Nucleus accumbens (tissue), 56 donors: ENCODE data around the gene ZNF148.
"Not testable (repeated sequence)": the region's sequence is repeated elsewhere in the genome, so short reads cannot be mapped to it uniquely, and the experiment has no call there.

Experiments
- DNase-seq, 56 donors: peaks; one replicate each; lab custom pipeline; 2025; lab: John Stamatoyannopoulos, UW

Gene ZNF148

GRCh38 chr3:125374996-125375941 is at the start of gene ZNF148:
Gene ZNF148, minus strand, starts transcription at chr3:125375325. Its CDS starts 61,685 bp downstream, at chr3:125313640.
- DNase-seq = peak; percentile 22 to 93 (median 87)

- peak in 5 of 56 donors; percentile 2 to 44 (median 9) for DNase-seq
Measured at GRCh38 chr3:125418306-125418705, 43.2 kb upstream of the ZNF148 start.

- DNase-seq = no peak
Measured at GRCh38 chr3:125416235-125416634, 41.1 kb upstream of the ZNF148 start.

- DNase-seq = no peak
Measured at GRCh38 chr3:125414669-125415068, 39.5 kb upstream of the ZNF148 start.

- no peak for DNase-seq
Measured at GRCh38 chr3:125410922-125411321, 35.8 kb upstream of the ZNF148 start.

GRCh38 chr3:125406070-125406469 is 30.9 kb upstream of the ZNF148 start:
- DNase-seq = peak in 12 of 56 donors; percentile 8 to 36 (median 18)

- not testable (repeated sequence) for DNase-seq
Measured at GRCh38 chr3:125405515-125405914, 30.4 kb upstream of the ZNF148 start.

- DNase-seq = peak in 1 of 56 donors; percentile 12
Measured at GRCh38 chr3:125403789-125404188, 28.7 kb upstream of the ZNF148 start.

GRCh38 chr3:125402639-125403038 is 27.5 kb upstream of the ZNF148 start:
- no peak for DNase-seq

GRCh38 chr3:125401402-125401801 is 26.3 kb upstream of the ZNF148 start:
- DNase-seq = no peak

GRCh38 chr3:125398952-125399351 is 23.8 kb upstream of the ZNF148 start:
- peak in 2 of 56 donors; percentile 9 to 11 for DNase-seq

- DNase-seq = no peak
Measured at GRCh38 chr3:125395091-125395490, 20.0 kb upstream of the ZNF148 start.

GRCh38 chr3:125394406-125394805 is 19.3 kb upstream of the ZNF148 start:
- no peak for DNase-seq

- DNase-seq = no peak
Measured at GRCh38 chr3:125389282-125389681, 14.2 kb upstream of the ZNF148 start.

GRCh38 chr3:125388369-125388768 is 13.2 kb upstream of the ZNF148 start:
- DNase-seq = not testable (repeated sequence)

GRCh38 chr3:125386811-125387210 is 11.7 kb upstream of the ZNF148 start:
- no peak for DNase-seq

- no peak for DNase-seq
Measured at GRCh38 chr3:125383744-125384143, 8.6 kb upstream of the ZNF148 start.

- no peak for DNase-seq
Measured at GRCh38 chr3:125382298-125382697, 7.2 kb upstream of the ZNF148 start.

- DNase-seq = no peak
Measured at GRCh38 chr3:125381743-125382142, 6.6 kb upstream of the ZNF148 start.

GRCh38 chr3:125381314-125381713 is 6.2 kb upstream of the ZNF148 start:
- DNase-seq = no peak

- DNase-seq = no peak
Measured at GRCh38 chr3:125379483-125379882, 4.4 kb upstream of the ZNF148 start.

GRCh38 chr3:125378762-125379161 is 3.6 kb upstream of the ZNF148 start:
- no peak for DNase-seq
